Esophagus squamous epithelium (tissue), 5 donors: ENCODE measurements around the gene ZBED4. TPM values are rescaled to one million over a fixed set of nuclear protein-coding genes. Genes with fewer than 3 reads are reported as not detected.

Experiments
- DNase-seq: peaks from one replicate; lab custom pipeline; 2025; lab: John Stamatoyannopoulos, UW
- H3K27ac ChIP-seq, 4 donors: fragments of 200-600 bp; sonication (generic); one replicate each; pipeline ENCODE4 v1.5.1; 2016 to 2019; ENCODE audit warnings: mild to moderate bottlenecking in 1 of 4
- H3K27me3 ChIP-seq, 4 donors: fragments of 200-600 bp; sonication (generic); 1 replicate in 3 of 4; 2 replicates in 1 of 4; pipeline versions ENCODE4 v1.5.1 to v1.6.0; 2017 to 2021; ENCODE audit warnings: antibody characterized with exemption in 1 of 4
- H3K36me3 ChIP-seq, 3 donors: fragments of 200-600 bp; sonication (generic); one replicate each; pipeline ENCODE4 v1.5.1; 2016 to 2019
- H3K4me1 ChIP-seq, 3 donors: fragments of 200-600 bp; sonication (generic); one replicate each; pipeline ENCODE4 v1.5.1; 2017 to 2019
- H3K4me3 ChIP-seq, 4 donors: fragments of 200-600 bp; sonication (generic); 1 replicate in 3 of 4; 2 replicates in 1 of 4; pipeline ENCODE4 v1.5.1; 2016 to 2019; ENCODE audit warnings: mild to moderate bottlenecking in 2 of 4, moderate library complexity in 1 of 4
- H3K9me3 ChIP-seq, 3 donors: fragments of 200-600 bp; sonication (generic); one replicate each; pipeline ENCODE4 v1.5.1; 2016 to 2019
- POLR2A ChIP-seq, 4 donors: fragments of 450-650 bp; IDR thresholded peaks; one replicate each; pipeline ENCODE4 v1.6.1; 2017; ENCODE audit warnings: antibody characterized with exemption in 4 of 4, mild to moderate bottlenecking in 4 of 4, moderate library complexity in 3 of 4
- WGBS, 2 donors: methylation state at CpG; one replicate each; pipeline ENCODE4 v1.1.5; 2018; 5-methylcytosine and 5-hydroxymethylcytosine counted together
- intact Hi-C: fragments of 100-400 bp; cut with DNase I; formaldehyde crosslinking; loops from one replicate; pipeline ENCODE4 v1.15.0; 2022
- total RNA-seq, 4 donors: library from RNA; depleted of rRNA; stranded (reverse); fragments of >200 nt; gene quantifications; one replicate each; pipeline ENCODE4 v1.1.0, GENCODE V29; 2016
- TF ChIP-seq, protein P1 (sequence below), 6 experiments: fragments of 450-650 bp in 4 of 6; fragments of 200-600 bp in 2 of 6; sonication (generic) in 2 of 6; IDR thresholded peaks; one replicate each; pipeline ENCODE4 v1.5.1; 2016 to 2019; ENCODE audit warnings: antibody characterized with exemption in 6 of 6, mild to moderate bottlenecking in 4 of 6, moderate library complexity in 4 of 6
- donor health status: DM: yes; HTN: yes; CAD: no.

The ZBED4 gene
- total RNA-seq, 4 donors from 2014 or later, result 9.6 to 14.1 (median 13.7) TPM

DNA sequence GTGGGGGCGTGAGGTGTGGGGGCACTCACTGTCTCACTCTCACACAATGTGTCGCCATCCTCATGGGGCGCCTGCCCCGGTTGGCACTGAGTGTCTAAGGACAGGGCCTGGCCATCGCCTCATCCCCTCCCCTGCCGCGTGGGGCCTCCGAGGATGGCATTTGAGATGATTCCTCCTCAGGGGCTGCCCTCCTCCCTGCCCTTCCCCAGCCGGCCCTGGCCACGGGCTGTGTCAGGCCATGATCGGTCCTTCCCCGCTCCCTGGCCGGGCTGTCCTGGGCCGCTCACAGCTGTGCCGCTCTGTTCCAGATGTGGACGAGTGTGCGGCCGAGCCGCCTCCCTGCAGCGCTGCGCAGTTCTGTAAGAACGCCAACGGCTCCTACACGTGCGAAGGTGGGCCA is 69.3 kb downstream of the ZBED4 start:
- TF ChIP-seq, protein P1, sequence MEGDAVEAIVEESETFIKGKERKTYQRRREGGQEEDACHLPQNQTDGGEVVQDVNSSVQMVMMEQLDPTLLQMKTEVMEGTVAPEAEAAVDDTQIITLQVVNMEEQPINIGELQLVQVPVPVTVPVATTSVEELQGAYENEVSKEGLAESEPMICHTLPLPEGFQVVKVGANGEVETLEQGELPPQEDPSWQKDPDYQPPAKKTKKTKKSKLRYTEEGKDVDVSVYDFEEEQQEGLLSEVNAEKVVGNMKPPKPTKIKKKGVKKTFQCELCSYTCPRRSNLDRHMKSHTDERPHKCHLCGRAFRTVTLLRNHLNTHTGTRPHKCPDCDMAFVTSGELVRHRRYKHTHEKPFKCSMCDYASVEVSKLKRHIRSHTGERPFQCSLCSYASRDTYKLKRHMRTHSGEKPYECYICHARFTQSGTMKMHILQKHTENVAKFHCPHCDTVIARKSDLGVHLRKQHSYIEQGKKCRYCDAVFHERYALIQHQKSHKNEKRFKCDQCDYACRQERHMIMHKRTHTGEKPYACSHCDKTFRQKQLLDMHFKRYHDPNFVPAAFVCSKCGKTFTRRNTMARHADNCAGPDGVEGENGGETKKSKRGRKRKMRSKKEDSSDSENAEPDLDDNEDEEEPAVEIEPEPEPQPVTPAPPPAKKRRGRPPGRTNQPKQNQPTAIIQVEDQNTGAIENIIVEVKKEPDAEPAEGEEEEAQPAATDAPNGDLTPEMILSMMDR (IDR thresholded peaks at IDR 0.05), result no peak
- TF ChIP-seq POLR2A (IDR thresholded peaks at IDR 0.05), result no peak
- Histone ChIP-seq H3K27ac (no peak overlapping the region), H3K27me3 (no peaks in the 10 kb centered on the region), H3K4me3 (no peak overlapping the region), H3K36me3 (peaks cover 0 to 55% (median 0%) of the 10 kb centered on the region in 3 donors), H3K4me1 (peaks cover 8 to 21% (median 11%) of the 10 kb centered on the region in 3 donors), H3K9me3 (no peaks in the 10 kb centered on the region)
- WGBS, 2 donors, result 83 to 86% methylated on average over 6 to 12 of the region's 25 CpGs
- intact Hi-C loops, result loop anchor here (10.0 kb wide), 2 partner anchors 158 to 292 kb away; no protein-coding TSS in a partner anchor
- DNase-seq, result no peak

DNA sequence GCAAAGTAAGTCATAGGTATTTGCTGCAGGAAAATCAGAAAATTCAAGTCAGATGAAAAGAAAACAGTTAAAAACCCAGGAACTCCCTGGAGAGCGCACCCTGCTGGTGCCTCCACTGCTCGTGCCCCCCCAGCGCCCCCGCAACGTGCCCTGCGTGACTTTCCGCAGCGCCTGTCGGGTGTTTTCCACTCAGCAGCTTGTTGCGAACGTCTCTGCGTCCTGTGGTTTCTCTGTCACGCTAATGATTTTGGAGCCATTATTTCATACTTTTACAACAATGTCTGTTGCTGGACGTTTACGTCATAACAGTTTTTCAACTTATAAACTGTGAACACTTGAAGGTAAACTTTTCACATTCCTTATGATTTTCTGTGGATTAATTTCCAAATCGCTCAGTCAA is 69.8 kb downstream of the ZBED4 start:
- no peak overlapping the region for H3K27ac ChIP-seq
- H3K36me3 ChIP-seq, result peaks cover 0 to 57% (median 0%) of the 10 kb centered on the region in 3 donors
- H3K9me3 ChIP-seq, result no peaks in the 10 kb centered on the region
- H3K4me3 ChIP-seq, result no peak overlapping the region
- no peak for TF ChIP-seq POLR2A (IDR thresholded peaks at IDR 0.05)
- TF ChIP-seq, protein P1 (IDR thresholded peaks at IDR 0.05), result peak in 2 of 6 experiments; percentile 14 to 21
- 63 to 65% methylated on average over 16 of the region's 16 CpGs for WGBS, 2 donors
- peaks cover 8 to 21% (median 11%) of the 10 kb centered on the region in 3 donors for H3K4me1 ChIP-seq
- intact Hi-C loops, result loop anchor here (10.0 kb wide), 2 partner anchors 159 to 291 kb away; no protein-coding TSS in a partner anchor
- DNase-seq, result no peak
- peaks cover 0 to under 1% (median 0%) of the 10 kb centered on the region in 4 donors for H3K27me3 ChIP-seq

DNA sequence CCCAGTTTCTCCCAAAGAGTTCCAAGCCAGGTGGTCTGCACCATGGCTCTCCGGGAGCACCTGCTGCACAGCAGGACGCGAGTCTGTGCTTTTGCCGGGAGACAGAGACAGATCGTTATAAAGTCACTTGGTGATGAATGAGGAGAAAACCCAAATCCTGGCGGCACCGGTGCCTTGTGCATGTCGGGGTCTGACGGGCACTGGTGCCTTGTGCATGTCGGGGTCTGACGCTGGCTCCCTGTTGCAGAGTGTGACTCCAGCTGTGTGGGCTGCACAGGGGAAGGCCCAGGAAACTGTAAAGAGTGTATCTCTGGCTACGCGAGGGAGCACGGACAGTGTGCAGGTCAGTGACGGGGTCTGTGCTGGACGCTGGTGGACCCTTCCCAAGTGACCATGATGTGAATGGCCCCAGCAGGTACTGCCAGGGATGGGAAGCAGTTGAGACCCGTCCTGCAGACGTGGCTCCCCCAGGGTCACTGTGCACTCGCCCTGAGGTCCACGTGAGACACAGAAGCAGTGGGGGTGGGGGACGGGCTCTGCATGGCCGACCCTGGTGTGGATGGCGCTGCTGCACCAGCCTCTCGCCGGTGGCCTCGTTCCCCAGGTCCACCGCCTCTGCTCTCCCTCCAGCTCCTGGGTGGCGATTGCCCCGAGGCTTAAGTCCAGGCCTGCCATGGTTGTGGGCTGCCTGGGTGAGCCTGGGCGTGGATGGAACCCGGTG is 70.6 kb downstream of the ZBED4 start:
- intact Hi-C loops, result loop anchor here (10.0 kb wide), 2 partner anchors 159 to 291 kb away; no protein-coding TSS in a partner anchor
- DNase-seq, result no peak
- Histone ChIP-seq H3K27ac (no peak overlapping the region), H3K27me3 (peaks cover 0 to 8% (median 0%) of the 10 kb centered on the region in 4 donors), H3K4me1 (peaks cover 7 to 21% (median 11%) of the 10 kb centered on the region in 3 donors), H3K36me3 (peaks cover 0 to 57% (median 0%) of the 10 kb centered on the region in 3 donors), H3K4me3 (no peak overlapping the region), H3K9me3 (no peaks in the 10 kb centered on the region)
- TF ChIP-seq POLR2A (IDR thresholded peaks at IDR 0.05), result no peak
- TF ChIP-seq, protein P1 (IDR thresholded peaks at IDR 0.05), result no peak
- 86 to 92% methylated on average over 17 to 19 of the region's 31 CpGs for WGBS, 2 donors

DNA sequence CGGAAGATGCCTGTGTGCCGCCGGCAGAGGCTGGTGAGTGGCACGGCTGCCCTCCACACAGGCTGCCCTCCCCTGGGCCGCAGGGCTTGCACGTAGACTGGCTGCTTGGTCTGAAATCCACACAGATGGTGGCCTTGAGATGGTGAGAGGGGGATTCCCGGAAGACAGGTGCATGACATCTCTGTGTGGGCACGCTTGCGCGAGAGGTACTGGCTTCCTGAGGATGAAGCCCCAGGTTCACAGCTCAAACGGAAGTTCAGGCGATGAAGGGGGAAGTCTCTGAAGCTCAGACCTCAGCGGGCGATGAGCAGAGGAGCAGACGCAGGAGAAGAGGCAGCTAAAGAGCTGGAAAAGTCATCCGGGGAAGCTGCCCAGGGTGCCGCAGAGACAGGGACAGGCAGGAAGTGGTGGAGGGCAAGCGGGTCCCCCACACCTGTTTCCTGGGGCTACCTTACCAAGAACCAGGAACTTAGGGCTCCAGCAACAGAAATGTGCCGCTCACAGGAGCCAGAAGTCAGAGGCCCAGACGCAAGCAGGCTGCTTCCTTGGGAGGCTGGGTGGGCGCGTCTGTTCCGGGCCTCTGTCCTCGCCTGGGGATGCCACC is 72.0 kb downstream of the ZBED4 start:
- peak overlapping the region in 1 of 4 donors; percentile 16 for H3K4me3 ChIP-seq
- peaks cover 12 to 27% (median 17%) of the 10 kb centered on the region in 3 donors for H3K4me1 ChIP-seq
- H3K27ac ChIP-seq, result peak overlapping the region in 3 of 4 donors; percentile 25 to 44 (median 30)
- no peaks in the 10 kb centered on the region for H3K9me3 ChIP-seq
- peaks cover 0 to 50% (median 0%) of the 10 kb centered on the region in 3 donors for H3K36me3 ChIP-seq
- intact Hi-C loops, result loop anchor here (5.0 to 10.0 kb wide), 3 partner anchors 67 to 289 kb away; no protein-coding TSS in a partner anchor
- 70 to 77% methylated on average over 13 to 16 of the region's 24 CpGs for WGBS, 2 donors
- peak in 1 of 4 donors; percentile 16 for TF ChIP-seq POLR2A (IDR thresholded peaks at IDR 0.05)
- TF ChIP-seq, protein P1 (IDR thresholded peaks at IDR 0.05), result no peak
- H3K27me3 ChIP-seq, result peaks cover 0 to 18% (median 0%) of the 10 kb centered on the region in 4 donors
- no peak for DNase-seq
